Hepatocyte (in vitro differentiated cells): ENCODE data around the gene FUS.
A peak's percentile ranks its signal among the peaks of the same experiment; 100 is the strongest.

ENCODE experiments used
- EZH2 ChIP-seq: fragments of 200-600 bp; sonication (generic); IDR thresholded peaks from 2 replicates; pipeline ENCODE4 v1.6.1; 2016; ENCODE audit warnings: antibody characterized with exemption, mild to moderate bottlenecking, borderline replicate concordance
- EZH2phosphoT487 ChIP-seq: fragments of 200-600 bp; sonication (generic); IDR thresholded peaks from one replicate; pipeline ENCODE4 v1.6.1; 2018; ENCODE audit warnings: antibody characterized with exemption, mild to moderate bottlenecking, low read depth, moderate library complexity; ENCODE audit not compliant: unreplicated experiment, severe bottlenecking
- TF ChIP-seq, protein P1 (sequence below): fragments of 200-600 bp; sonication (generic); IDR thresholded peaks from 2 replicates; pipeline ENCODE4 v1.5.1; 2016; ENCODE audit warnings: antibody characterized with exemption, mild to moderate bottlenecking; ENCODE audit not compliant: poor library complexity

DNA sequence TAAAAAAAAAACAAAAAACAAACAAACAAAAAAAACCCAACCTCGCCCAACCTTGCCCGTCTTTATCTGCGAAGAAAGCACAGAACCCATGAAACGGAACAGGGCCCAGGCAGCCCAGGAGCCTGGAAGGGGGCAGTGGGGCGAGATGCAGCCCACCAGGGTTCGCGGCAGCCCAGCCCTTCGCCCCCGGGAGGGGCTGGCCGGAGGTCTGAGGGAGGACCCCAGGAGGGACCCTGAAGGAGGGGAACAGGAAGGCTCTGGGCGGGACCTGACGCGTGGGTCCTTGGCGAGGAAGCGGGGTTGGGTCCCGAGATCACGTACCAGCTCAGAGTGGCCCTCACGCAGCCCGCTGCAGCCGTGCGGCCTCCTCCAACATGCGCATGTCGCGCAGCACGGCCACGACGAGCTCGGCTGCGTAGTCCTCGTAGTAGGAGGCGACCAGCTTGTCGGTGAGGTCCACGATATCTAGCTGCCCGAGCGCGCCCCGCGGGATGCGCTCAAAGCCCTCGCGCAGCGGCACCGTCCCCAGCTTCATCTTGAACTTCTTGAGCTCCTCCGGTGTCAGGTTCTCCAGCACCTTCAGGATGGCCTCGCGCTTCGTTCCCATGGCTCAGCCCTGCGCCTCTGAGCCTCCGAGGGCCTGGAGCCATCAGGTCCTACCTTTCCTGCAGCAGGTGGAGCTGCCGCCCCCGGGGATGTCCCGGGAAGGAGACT lies 36.6 kb downstream of the FUS start, which contains the start of gene PYDC1:
- TF ChIP-seq, protein P1, sequence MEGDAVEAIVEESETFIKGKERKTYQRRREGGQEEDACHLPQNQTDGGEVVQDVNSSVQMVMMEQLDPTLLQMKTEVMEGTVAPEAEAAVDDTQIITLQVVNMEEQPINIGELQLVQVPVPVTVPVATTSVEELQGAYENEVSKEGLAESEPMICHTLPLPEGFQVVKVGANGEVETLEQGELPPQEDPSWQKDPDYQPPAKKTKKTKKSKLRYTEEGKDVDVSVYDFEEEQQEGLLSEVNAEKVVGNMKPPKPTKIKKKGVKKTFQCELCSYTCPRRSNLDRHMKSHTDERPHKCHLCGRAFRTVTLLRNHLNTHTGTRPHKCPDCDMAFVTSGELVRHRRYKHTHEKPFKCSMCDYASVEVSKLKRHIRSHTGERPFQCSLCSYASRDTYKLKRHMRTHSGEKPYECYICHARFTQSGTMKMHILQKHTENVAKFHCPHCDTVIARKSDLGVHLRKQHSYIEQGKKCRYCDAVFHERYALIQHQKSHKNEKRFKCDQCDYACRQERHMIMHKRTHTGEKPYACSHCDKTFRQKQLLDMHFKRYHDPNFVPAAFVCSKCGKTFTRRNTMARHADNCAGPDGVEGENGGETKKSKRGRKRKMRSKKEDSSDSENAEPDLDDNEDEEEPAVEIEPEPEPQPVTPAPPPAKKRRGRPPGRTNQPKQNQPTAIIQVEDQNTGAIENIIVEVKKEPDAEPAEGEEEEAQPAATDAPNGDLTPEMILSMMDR: no peak
- TF ChIP-seq EZH2: peak; percentile 57
- no peak for TF ChIP-seq EZH2phosphoT487
